Body of pancreas (tissue), 4 donors: Measurements from ENCODE around the gene SLC10A3. TPM values are rescaled to one million over a fixed set of nuclear protein-coding genes. Genes with fewer than 3 reads are reported as not detected.

Experiments used
- ATAC-seq: fragments of 150-250 bp; one replicate; pipeline ENCODE4 v1.9.1; 2016
- DNase-seq, 4 donors: peaks; one replicate each; pipeline ENCODE4 v3.0.0-alpha.2; 2019
- H3K27ac ChIP-seq, 4 donors: fragments of 200-600 bp; sonication (generic); 1 replicate in 3 of 4; 2 replicates in 1 of 4; pipeline versions ENCODE4 v1.5.1 to v1.6.1; 2016 to 2019; ENCODE audit warnings: mild to moderate bottlenecking in 1 of 4, mixed read lengths in 1 of 4, moderate library complexity in 1 of 4
- H3K27me3 ChIP-seq, 2 donors: fragments of 200-600 bp; sonication (generic); one replicate each; pipeline ENCODE4 v1.6.0; 2016; ENCODE audit warnings: mild to moderate bottlenecking in 1 of 2
- H3K36me3 ChIP-seq, 2 donors: fragments of 200-600 bp; sonication (generic); replicated peaks in 1 of 2; 2 replicates each; pipeline ENCODE4 v1.5.1; 2016; ENCODE audit warnings: low read depth in 2 of 2; ENCODE audit not compliant: insufficient read depth in 1 of 2
- H3K4me1 ChIP-seq: fragments of 200-600 bp; sonication (generic); one replicate; pipeline ENCODE4 v1.6.0; 2016
- H3K4me3 ChIP-seq, 2 donors: fragments of 200-600 bp; sonication (generic); 1 replicate in 1 of 2; 2 replicates in 1 of 2; pipeline ENCODE4 v1.5.1; 2016 to 2019
- H3K9me3 ChIP-seq, 3 donors: fragments of 200-600 bp; sonication (generic); 1 replicate in 2 of 3; 2 replicates in 1 of 3; pipeline ENCODE4 v1.5.1; 2016
- CTCF ChIP-seq, 7 experiments: fragments of 450-650 bp in 4 of 7; fragments of 200-600 bp in 3 of 7; sonication (generic) in 3 of 7; IDR thresholded peaks; one replicate each; pipeline ENCODE4 v1.5.1; 2016 to 2019; ENCODE audit warnings: antibody characterized with exemption in 7 of 7
- POLR2A ChIP-seq, 3 donors: fragments of 450-650 bp; IDR thresholded peaks; one replicate each; pipeline ENCODE4 v1.6.1; 2016; ENCODE audit warnings: antibody characterized with exemption in 3 of 3, mild to moderate bottlenecking in 2 of 3
- WGBS, 2 donors: methylation state at CpG; one replicate each; pipeline ENCODE4 v1.1.5; 2017; 5-methylcytosine and 5-hydroxymethylcytosine counted together
- intact Hi-C: fragments of 100-400 bp; cut with DNase I; formaldehyde crosslinking; loops from one replicate; pipeline ENCODE4 v1.15.1; 2023
- total RNA-seq, 2 donors: library from RNA; depleted of rRNA; stranded (reverse); fragments of >200 nt; gene quantifications; one replicate each; pipeline ENCODE4 v1.1.0, GENCODE V29; 2016

SLC10A3 gene
- total RNA-seq, 2 donors from 2014 or later, result 18.9 to 24.7 TPM

GRCh38 chrX:154463611-154464220 is 26.7 kb downstream of the SLC10A3 start:
- WGBS, 2 donors, result 93 to 100% methylated on average over 3 of the region's 36 CpGs
- intact Hi-C loops, result no loop called here
- Histone ChIP-seq H3K36me3 (no peaks in the 10 kb centered on the region), H3K27ac (no peak overlapping the region), H3K4me3 (no peak overlapping the region), H3K9me3 (no peaks in the 10 kb centered on the region), H3K4me1 (no peaks in the 10 kb centered on the region), H3K27me3 (no peaks in the 10 kb centered on the region)
- no peak for TF ChIP-seq CTCF (IDR thresholded peaks at IDR 0.05)
- ATAC-seq (no peak), DNase-seq (no peak)

DNA sequence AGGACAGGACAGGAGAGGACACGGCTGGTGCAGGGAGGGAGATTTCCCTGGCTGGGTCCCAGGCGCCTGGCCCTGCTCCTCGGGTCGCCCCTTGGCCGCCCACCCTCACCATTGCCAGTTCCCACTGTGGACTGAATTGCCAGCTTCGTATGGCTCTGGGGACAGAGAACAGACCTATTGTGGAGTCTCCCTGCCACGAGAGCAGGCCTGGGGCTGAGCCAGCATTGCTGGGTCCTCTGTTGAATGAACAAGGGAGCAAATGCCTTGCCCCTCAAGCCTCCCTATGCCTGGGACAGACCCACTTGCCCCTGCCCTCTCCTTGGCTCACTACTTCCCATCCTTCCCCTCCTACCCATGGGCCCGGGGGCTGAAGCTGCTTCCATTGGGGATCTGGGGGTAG is 28.0 kb downstream of the SLC10A3 start:
- intact Hi-C loops, result no loop called here
- Histone ChIP-seq H3K4me1 (no peaks in the 10 kb centered on the region), H3K9me3 (no peaks in the 10 kb centered on the region), H3K27me3 (no peaks in the 10 kb centered on the region), H3K36me3 (no peaks in the 10 kb centered on the region), H3K4me3 (no peak overlapping the region), H3K27ac (no peak overlapping the region)
- ATAC-seq, result no peak
- 77% methylated on average over 8 of the region's 8 CpGs; no CpG with 5 or more reads in 1 of the 2 donors for WGBS, 2 donors
- no peak for TF ChIP-seq POLR2A (IDR thresholded peaks at IDR 0.05)
- TF ChIP-seq CTCF (IDR thresholded peaks at IDR 0.05), result no peak
- DNase-seq, result no peak

DNA sequence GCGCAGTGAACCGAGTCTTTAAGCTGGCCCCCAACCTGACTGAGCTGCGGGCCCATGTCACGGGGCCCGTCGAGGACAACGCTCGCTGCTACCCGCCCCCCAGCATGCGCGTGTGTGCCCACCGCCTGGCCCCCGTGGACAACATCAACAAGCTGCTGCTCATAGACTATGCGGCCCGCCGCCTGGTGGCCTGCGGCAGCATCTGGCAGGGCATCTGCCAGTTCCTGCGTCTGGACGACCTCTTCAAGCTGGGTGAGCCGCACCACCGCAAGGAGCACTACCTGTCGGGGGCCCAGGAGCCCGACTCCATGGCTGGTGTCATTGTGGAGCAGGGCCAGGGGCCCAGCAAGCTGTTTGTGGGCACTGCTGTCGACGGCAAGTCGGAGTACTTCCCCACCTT is 30.1 kb downstream of the SLC10A3 start:
- H3K36me3 ChIP-seq, result no peaks in the 10 kb centered on the region
- no peak for TF ChIP-seq POLR2A (IDR thresholded peaks at IDR 0.05)
- no peak for TF ChIP-seq CTCF (IDR thresholded peaks at IDR 0.05)
- intact Hi-C loops, result no loop called here
- no peak for ATAC-seq
- DNase-seq, result no peak
- H3K4me1 ChIP-seq, result no peaks in the 10 kb centered on the region
- H3K9me3 ChIP-seq, result no peaks in the 10 kb centered on the region
- no peak overlapping the region for H3K27ac ChIP-seq
- 90% methylated on average over 8 of the region's 26 CpGs; no CpG with 5 or more reads in 1 of the 2 donors for WGBS, 2 donors
- no peaks in the 10 kb centered on the region for H3K27me3 ChIP-seq
- no peak overlapping the region for H3K4me3 ChIP-seq

DNA sequence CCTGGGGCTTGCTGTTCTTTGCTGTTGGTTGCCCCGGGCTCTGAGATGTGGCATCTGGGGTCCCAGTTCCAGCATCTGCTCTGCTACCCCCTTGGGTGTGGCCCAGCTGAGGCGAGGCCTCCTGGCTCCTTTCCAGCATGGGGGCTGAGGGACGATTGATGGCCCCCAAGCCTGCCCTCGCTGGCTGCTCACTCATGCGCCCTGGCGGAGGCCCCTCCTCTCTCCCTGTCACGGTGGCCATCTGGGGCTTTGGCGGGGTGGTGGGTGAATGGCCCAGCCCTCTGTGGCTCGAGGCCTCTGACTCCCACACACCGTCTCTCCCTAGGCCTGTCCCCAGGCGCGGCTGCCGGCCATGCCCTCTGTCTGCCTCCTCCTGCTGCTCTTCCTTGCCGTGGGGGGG is 30.6 kb downstream of the SLC10A3 start:
- Histone ChIP-seq H3K36me3 (no peaks in the 10 kb centered on the region), H3K27ac (no peak overlapping the region), H3K27me3 (no peaks in the 10 kb centered on the region), H3K9me3 (no peaks in the 10 kb centered on the region), H3K4me3 (no peak overlapping the region), H3K4me1 (no peaks in the 10 kb centered on the region)
- DNase-seq (no peak), ATAC-seq (no peak)
- no peak for TF ChIP-seq POLR2A (IDR thresholded peaks at IDR 0.05)
- no peak for TF ChIP-seq CTCF (IDR thresholded peaks at IDR 0.05)
- intact Hi-C loops, result no loop called here
- WGBS, 2 donors, result 69 to 94% methylated on average over 3 to 12 of the region's 14 CpGs
